WI38 (cell line): ENCODE data around the gene RABIF.
"Not testable (repeated sequence)": the region's sequence is repeated elsewhere in the genome, so short reads cannot be mapped to it uniquely, and the experiment has no call there.

Source experiments
- H3K4me3 ChIP-seq: 2 replicates; pipeline ENCODE4 v1.5.1; 2011; ENCODE audit warnings: low read depth, mild to moderate bottlenecking, control low read depth, low read length
- TF ChIP-seq, protein P1 (sequence below): IDR thresholded peaks from 2 replicates; pipeline ENCODE4 v1.5.1; 2012; ENCODE audit warnings: low read depth, mild to moderate bottlenecking, control low read depth, low read length

The RABIF gene

DNA sequence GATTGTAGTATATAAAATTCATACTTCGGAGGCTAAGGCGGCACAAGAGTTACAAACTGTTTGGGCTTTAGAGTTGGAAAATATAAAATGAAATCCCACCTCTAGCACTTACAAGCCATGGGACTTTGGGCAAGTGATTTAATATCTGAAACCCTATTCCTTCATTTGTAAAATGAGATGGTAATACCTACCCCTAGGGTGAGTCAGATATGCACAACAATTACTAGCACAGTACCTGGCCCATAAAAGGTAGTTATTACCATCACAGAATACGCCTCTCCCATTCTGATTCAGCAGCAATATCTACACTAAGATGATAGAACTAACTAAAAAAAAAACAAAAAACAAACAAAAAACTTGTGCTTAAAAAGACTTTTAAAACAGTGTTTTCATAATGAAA lies 34.6 kb upstream of the RABIF start:
- TF ChIP-seq, protein P1, sequence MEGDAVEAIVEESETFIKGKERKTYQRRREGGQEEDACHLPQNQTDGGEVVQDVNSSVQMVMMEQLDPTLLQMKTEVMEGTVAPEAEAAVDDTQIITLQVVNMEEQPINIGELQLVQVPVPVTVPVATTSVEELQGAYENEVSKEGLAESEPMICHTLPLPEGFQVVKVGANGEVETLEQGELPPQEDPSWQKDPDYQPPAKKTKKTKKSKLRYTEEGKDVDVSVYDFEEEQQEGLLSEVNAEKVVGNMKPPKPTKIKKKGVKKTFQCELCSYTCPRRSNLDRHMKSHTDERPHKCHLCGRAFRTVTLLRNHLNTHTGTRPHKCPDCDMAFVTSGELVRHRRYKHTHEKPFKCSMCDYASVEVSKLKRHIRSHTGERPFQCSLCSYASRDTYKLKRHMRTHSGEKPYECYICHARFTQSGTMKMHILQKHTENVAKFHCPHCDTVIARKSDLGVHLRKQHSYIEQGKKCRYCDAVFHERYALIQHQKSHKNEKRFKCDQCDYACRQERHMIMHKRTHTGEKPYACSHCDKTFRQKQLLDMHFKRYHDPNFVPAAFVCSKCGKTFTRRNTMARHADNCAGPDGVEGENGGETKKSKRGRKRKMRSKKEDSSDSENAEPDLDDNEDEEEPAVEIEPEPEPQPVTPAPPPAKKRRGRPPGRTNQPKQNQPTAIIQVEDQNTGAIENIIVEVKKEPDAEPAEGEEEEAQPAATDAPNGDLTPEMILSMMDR, result no peak
- H3K4me3 ChIP-seq, result no peak overlapping the region

DNA sequence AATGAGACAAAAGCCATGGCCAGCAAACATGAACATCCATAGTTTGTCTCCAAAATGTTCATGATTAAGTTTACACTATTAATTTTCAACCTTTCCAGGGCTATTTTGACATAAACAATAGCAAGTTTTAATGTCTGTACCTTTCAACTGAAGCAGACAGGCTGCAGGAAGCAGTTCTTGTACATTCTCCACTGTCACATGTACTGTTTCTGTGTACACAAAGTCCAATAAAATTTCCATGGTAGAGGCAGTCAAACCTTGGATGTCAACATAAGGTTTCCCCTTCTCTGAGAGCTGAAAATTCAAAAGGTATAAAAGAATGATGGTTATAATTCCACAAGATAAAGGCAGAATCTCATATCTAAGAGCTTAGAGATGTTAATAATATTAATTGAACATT lies 30.7 kb upstream of the RABIF start:
- TF ChIP-seq, protein P1, result no peak
- no peak overlapping the region for H3K4me3 ChIP-seq

DNA sequence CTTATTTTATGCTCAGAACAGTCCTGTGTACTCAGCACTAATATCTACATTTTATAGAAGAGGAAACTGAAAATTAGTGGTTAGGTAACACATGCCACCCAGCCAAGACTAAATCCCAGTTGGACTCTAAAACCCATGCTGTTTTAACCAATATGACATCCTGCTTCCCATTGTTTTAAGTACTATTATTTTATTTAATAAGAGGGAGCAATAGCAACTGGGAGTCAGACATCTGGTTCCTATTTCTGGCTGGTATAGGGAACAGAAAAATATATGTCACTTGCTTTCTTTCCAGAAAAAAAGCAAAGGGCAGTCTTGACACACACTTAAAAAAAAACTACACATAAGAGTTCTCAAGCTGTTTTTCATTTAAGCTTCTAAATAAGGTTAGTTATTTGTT lies 26.2 kb upstream of the RABIF start:
- TF ChIP-seq, protein P1, result no peak
- no peak overlapping the region for H3K4me3 ChIP-seq

DNA sequence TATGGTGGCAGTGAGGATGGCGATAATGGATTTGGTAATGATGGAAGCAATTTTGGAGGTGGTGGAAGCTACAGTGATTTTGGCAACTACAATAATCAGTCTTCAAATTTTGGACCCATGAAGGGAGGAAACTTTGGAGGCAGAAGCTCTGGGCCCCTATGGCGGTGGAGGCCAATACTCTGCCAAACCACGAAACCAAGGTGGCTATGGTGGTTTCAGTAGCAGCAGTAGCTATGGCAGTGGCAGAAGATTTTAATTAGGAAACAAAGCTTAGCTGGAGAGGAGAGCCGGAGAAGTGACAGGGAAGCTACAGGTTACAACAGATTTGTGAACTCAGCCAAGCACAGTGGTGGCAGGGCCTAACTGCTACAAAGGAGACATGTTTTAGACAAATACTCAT lies 23.5 kb upstream of the RABIF start:
- not testable (repeated sequence) for H3K4me3 ChIP-seq

DNA sequence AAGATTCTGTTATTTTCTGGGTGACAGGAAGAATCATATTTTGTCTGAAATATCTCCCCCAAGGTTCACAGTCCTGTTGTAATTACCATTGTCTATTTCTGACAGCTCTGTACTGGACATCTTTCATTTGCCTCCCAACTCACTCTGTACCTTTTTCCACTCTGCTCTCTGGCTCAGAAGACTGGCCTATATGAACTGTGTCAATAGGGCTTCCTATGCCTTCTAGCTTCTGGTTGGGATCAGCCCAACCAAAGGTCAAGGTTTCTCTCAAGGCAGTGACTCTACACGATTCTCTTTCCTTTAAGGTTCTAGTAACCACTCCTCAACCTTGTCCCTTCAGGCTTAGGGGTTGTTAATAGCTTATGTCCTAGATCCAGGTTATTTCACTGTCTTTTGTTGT lies 20.5 kb upstream of the RABIF start:
- TF ChIP-seq, protein P1, result no peak
- H3K4me3 ChIP-seq, result no peak overlapping the region

DNA sequence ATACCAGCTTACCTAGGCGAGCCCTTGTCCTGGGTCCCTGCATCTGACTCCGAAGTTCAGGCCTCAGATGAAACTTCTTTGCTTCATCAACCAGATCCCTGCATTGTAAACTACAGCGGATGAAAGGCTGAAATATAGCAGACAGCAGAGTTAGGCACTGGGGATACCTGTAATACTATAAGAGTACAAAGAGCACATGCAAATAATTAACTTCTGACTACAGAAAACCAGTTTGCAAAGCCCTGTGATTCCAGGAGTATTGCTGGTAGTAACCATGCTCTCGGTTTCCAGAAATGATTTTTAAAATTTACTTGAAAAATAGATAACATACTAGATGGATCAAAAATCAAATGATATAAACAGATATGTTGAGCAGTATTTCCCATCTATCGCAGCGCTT lies 20.0 kb upstream of the RABIF start:
- H3K4me3 ChIP-seq, result no peak overlapping the region
- TF ChIP-seq, protein P1, result no peak

DNA sequence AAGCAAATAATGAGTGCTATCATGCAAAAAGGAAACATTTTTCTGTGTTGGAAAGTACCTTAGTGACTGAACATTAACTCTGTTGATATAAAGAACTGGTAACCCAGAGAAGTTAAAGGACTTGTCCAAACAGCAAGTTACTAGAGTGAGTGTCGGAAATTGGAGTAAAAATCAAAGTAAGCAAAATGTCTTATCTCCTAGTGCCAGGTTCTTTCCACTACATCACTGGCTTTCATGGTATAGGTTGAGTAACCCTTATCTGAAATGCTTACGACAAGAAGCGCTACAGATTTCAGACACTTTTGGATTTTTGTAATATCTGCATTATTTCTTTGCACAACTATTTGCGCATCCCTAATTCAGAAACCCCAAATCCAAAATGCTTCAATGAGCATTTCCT lies 16.4 kb upstream of the RABIF start:
- TF ChIP-seq, protein P1, result no peak
- H3K4me3 ChIP-seq, result no peak overlapping the region

DNA sequence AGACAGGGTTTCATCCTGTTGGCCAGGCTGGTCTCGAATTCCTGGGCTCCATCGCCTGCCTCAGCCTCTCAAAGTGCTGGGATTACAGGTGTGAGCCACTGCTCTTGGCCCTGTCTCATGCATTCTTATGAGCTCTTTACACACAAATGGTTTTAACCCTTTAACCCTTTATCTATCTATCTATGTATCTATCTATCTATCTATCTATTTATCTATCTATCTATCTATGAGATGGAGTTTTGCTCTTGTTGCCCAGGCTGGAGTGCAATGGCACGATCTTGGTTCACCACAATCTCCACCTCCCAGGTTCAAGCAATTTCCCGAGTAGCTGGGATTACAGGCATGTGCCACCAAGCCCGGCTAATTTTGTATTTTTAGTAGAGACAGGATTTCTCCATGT lies 14.9 kb upstream of the RABIF start:
- H3K4me3 ChIP-seq, result not testable (repeated sequence)

DNA sequence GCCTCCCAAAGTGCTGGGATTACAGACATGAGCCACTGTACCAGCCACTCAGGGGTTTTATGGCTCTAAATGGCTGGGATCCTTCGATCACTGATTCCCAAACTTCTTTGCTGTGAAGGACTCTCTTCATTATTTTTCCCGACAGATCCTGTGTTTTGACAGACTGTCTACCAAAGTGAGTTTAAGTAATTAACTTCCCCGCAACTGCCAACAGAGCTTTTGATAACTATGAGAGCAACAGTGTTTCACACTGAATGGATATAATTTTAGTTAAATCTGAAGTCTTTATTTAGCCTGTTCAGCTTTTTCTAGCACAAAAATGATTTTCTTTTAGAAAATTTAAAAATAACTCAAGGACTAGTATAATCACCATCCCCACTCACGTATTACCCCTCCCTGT lies 12.6 kb upstream of the RABIF start:
- TF ChIP-seq, protein P1, result no peak

More for the DNA sequence above, 12.6 kb upstream of the RABIF start:
- no peak overlapping the region for H3K4me3 ChIP-seq
